H9 (cell line): ENCODE measurements around the gene MAP3K20. TPM values are rescaled to one million over a fixed set of nuclear protein-coding genes. Genes with fewer than 3 reads are reported as not detected.

ENCODE experiments used
- DNase-seq: peaks from one replicate; pipeline ENCODE4 v3.0.0-alpha.2; 2017
- H2AFZ ChIP-seq: one replicate; pipeline ENCODE4 v1.6.1; 2013; ENCODE audit warnings: mild to moderate bottlenecking, low read length, control low read depth, moderate library complexity
- H2AK5ac ChIP-seq: 2 replicates; pipeline ENCODE4 v1.6.1; 2013; ENCODE audit warnings: low read length, control low read depth, mixed read lengths; ENCODE audit not compliant: insufficient read length
- H2BK120ac ChIP-seq: one replicate; pipeline ENCODE4 v1.6.1; 2013; ENCODE audit warnings: low read depth, mild to moderate bottlenecking, low read length, control low read depth, inconsistent platforms; ENCODE audit not compliant: poor library complexity, severe bottlenecking
- H2BK12ac ChIP-seq: 2 replicates; pipeline ENCODE4 v1.6.1; 2013; ENCODE audit warnings: low read length, control low read depth, mixed read lengths, low read depth; ENCODE audit not compliant: insufficient read length
- H2BK15ac ChIP-seq: 2 replicates; pipeline ENCODE4 v1.6.1; 2013; ENCODE audit warnings: low read depth, low read length, control low read depth
- H2BK20ac ChIP-seq: one replicate; pipeline ENCODE4 v1.6.1; 2013; ENCODE audit warnings: low read depth, mild to moderate bottlenecking, low read length, control low read depth, inconsistent platforms; ENCODE audit not compliant: poor library complexity, severe bottlenecking
- H2BK5ac ChIP-seq: 2 replicates; pipeline ENCODE4 v1.6.1; 2013; ENCODE audit warnings: low read length, control low read depth, mixed read lengths; ENCODE audit not compliant: insufficient read length
- H3K14ac ChIP-seq: 2 replicates; pipeline ENCODE4 v1.6.1; 2013; ENCODE audit warnings: low read length, control low read depth; ENCODE audit not compliant: insufficient read depth
- H3K18ac ChIP-seq: 2 replicates; pipeline ENCODE4 v1.6.1; 2013; ENCODE audit warnings: low read depth, mild to moderate bottlenecking, mixed read lengths, low read length, control low read depth; ENCODE audit not compliant: insufficient read length
- H3K23ac ChIP-seq: 2 replicates; pipeline ENCODE4 v1.6.1; 2013; ENCODE audit warnings: low read length, control low read depth, mixed read lengths, low read depth; ENCODE audit not compliant: insufficient read length
- H3K23me2 ChIP-seq: 2 replicates; pipeline ENCODE4 v1.6.1; 2013; ENCODE audit warnings: low read depth, mild to moderate bottlenecking, mixed read lengths, low read length, control low read depth; ENCODE audit not compliant: insufficient read length, poor library complexity, severe bottlenecking
- H3K27ac ChIP-seq: 2 replicates; pipeline ENCODE4 v1.5.1; 2013; ENCODE audit warnings: low read length, control low read depth, mixed read lengths, low read depth; ENCODE audit not compliant: insufficient read length
- H3K27me3 ChIP-seq: 2 replicates; pipeline ENCODE4 v1.6.1; 2013; ENCODE audit warnings: low read length, control low read depth, inconsistent platforms; ENCODE audit not compliant: insufficient read depth
- H3K4ac ChIP-seq: 2 replicates; pipeline ENCODE4 v1.6.1; 2013; ENCODE audit warnings: low read depth, mild to moderate bottlenecking, control low read depth, inconsistent platforms, low read length, moderate library complexity
- H3K4me1 ChIP-seq: 2 replicates; pipeline ENCODE4 v1.6.1; 2013; ENCODE audit warnings: low read length, control low read depth, inconsistent platforms; ENCODE audit not compliant: insufficient read depth
- H3K4me2 ChIP-seq: 2 replicates; pipeline ENCODE4 v1.6.1; 2013; ENCODE audit warnings: low read length, control low read depth, mixed read lengths; ENCODE audit not compliant: insufficient read length, insufficient read depth
- H3K56ac ChIP-seq: 2 replicates; pipeline ENCODE4 v1.6.1; 2013; ENCODE audit warnings: low read depth, mild to moderate bottlenecking, mixed read lengths, low read length, control low read depth; ENCODE audit not compliant: insufficient read length
- H3K79me1 ChIP-seq: 2 replicates; pipeline ENCODE4 v1.6.1; 2013; ENCODE audit warnings: low read depth, mild to moderate bottlenecking, moderate library complexity, low read length, control low read depth, inconsistent platforms; ENCODE audit not compliant: insufficient read depth, poor library complexity, severe bottlenecking
- H3K79me2 ChIP-seq: 2 replicates; pipeline ENCODE4 v1.6.1; 2013; ENCODE audit warnings: low read length, control low read depth, inconsistent platforms; ENCODE audit not compliant: insufficient read depth
- H3K9ac ChIP-seq: 2 replicates; pipeline ENCODE4 v1.6.1; 2013; ENCODE audit warnings: low read length, control low read depth, mixed read lengths; ENCODE audit not compliant: insufficient read length; ENCODE audit errors: extremely low read depth
- H3K9me3 ChIP-seq: one replicate; pipeline ENCODE4 v1.6.1; 2013; ENCODE audit warnings: low read depth, low read length, inconsistent platforms; ENCODE audit not compliant: control insufficient read depth
- H3T11ph ChIP-seq: one replicate; pipeline ENCODE4 v1.6.1; 2013; ENCODE audit warnings: mild to moderate bottlenecking, low read length, control low read depth, inconsistent platforms
- H4K20me1 ChIP-seq: one replicate; pipeline ENCODE4 v1.6.1; 2013; ENCODE audit not compliant: control insufficient read depth, insufficient read length, insufficient read depth
- H4K5ac ChIP-seq: 2 replicates; pipeline ENCODE4 v1.6.1; 2013; ENCODE audit warnings: low read depth, mild to moderate bottlenecking, mixed read lengths, low read length, control low read depth; ENCODE audit not compliant: insufficient read length
- H4K8ac ChIP-seq: replicated peaks from 2 replicates; pipeline ENCODE4 v1.6.1; 2013; ENCODE audit warnings: low read length, control low read depth, mixed read lengths, low read depth; ENCODE audit not compliant: insufficient read length
- H4K91ac ChIP-seq: 2 replicates; pipeline ENCODE4 v1.6.1; 2013; ENCODE audit warnings: low read depth, mild to moderate bottlenecking, moderate library complexity, mixed read lengths, low read length, control low read depth; ENCODE audit not compliant: insufficient read length
- H3K27ac Mint-ChIP-seq, 3 experiments: 2 replicates in 2 of 3; 3 replicates in 1 of 3; pipeline ENCODE4 v1.8.0; 2020 to 2021; ENCODE audit warnings: mixed read lengths in 3 of 3, mild to moderate bottlenecking in 1 of 3, moderate library complexity in 1 of 3
- H3K27me3 Mint-ChIP-seq: 2 replicates; pipeline ENCODE4 v1.8.0; 2021; ENCODE audit warnings: low read depth, mild to moderate bottlenecking, moderate library complexity, mixed read lengths
- H3K36me3 Mint-ChIP-seq, 3 experiments: 2 replicates in 2 of 3; 3 replicates in 1 of 3; pipeline ENCODE4 v1.8.0; 2020 to 2021; ENCODE audit warnings: low read depth in 3 of 3, mixed read lengths in 3 of 3; ENCODE audit not compliant: insufficient read depth in 1 of 3
- H3K4me1 Mint-ChIP-seq, 2 experiments: 2 replicates each; pipeline ENCODE4 v1.8.0; 2020; ENCODE audit warnings: mixed read lengths in 2 of 2
- H3K4me3 Mint-ChIP-seq, 2 experiments: 2 replicates in 1 of 2; 3 replicates in 1 of 2; pipeline ENCODE4 v1.8.0; 2020 to 2021; ENCODE audit warnings: mild to moderate bottlenecking in 2 of 2, mixed read lengths in 2 of 2, moderate library complexity in 1 of 2
- H3K9me3 Mint-ChIP-seq, 2 experiments: 2 replicates in 1 of 2; 3 replicates in 1 of 2; pipeline ENCODE4 v1.8.0; 2020; ENCODE audit warnings: mild to moderate bottlenecking in 2 of 2, mixed read lengths in 2 of 2, moderate library complexity in 1 of 2
- WGBS: extraction: QIAGEN DNeasy Blood & Tissue Kit; methylation state at CpG from one replicate; pipeline ENCODE4 v1.1.7; 2013; ENCODE audit warnings: missing lambda C conversion rate, low lambda C conversion rate, mixed read lengths; ENCODE audit not compliant: insufficient read length; ENCODE audit errors: extremely low coverage; 5-methylcytosine and 5-hydroxymethylcytosine counted together
- total RNA-seq: library from RNA; stranded (reverse); gene quantifications from 2 replicates; pipeline ENCODE4 v1.2.1, GENCODE V29; 2021
- TF ChIP-seq, protein P1 (sequence below): fragments of 200-600 bp; sonication (generic); conservative IDR thresholded peaks from 3 replicates; pipeline ENCODE4 v1.8.0; 2021; ENCODE audit warnings: antibody characterized with exemption, mild to moderate bottlenecking

Gene MAP3K20
- total RNA-seq, 1 experiment from 2014 or later: 8.7 TPM

GRCh38 chr2:173048897-173049661, 26.6 kb upstream of the MAP3K20 start:
- H2BK5ac ChIP-seq: no peak overlapping the region
- no peak overlapping the region for H2BK120ac ChIP-seq
- H3K14ac ChIP-seq: no peak overlapping the region
- H3K56ac ChIP-seq: no peak overlapping the region
- H3K4me1 Mint-ChIP-seq: peaks cover 0 to 4% of the 10 kb centered on the region in 2 experiments; a peak in 1 of 4 replicates
- H3K23ac ChIP-seq: no peak overlapping the region
- no peak overlapping the region for H3K4me3 Mint-ChIP-seq
- no peak overlapping the region for H3K27ac ChIP-seq
- no peak overlapping the region for H2AK5ac ChIP-seq
- TF ChIP-seq, protein P1, sequence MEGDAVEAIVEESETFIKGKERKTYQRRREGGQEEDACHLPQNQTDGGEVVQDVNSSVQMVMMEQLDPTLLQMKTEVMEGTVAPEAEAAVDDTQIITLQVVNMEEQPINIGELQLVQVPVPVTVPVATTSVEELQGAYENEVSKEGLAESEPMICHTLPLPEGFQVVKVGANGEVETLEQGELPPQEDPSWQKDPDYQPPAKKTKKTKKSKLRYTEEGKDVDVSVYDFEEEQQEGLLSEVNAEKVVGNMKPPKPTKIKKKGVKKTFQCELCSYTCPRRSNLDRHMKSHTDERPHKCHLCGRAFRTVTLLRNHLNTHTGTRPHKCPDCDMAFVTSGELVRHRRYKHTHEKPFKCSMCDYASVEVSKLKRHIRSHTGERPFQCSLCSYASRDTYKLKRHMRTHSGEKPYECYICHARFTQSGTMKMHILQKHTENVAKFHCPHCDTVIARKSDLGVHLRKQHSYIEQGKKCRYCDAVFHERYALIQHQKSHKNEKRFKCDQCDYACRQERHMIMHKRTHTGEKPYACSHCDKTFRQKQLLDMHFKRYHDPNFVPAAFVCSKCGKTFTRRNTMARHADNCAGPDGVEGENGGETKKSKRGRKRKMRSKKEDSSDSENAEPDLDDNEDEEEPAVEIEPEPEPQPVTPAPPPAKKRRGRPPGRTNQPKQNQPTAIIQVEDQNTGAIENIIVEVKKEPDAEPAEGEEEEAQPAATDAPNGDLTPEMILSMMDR: no peak
- no peak overlapping the region for H2BK20ac ChIP-seq
- no peak overlapping the region for H3K4me2 ChIP-seq
- no peaks in the 10 kb centered on the region for H3K9me3 ChIP-seq
- DNase-seq: no peak
- H3K9ac ChIP-seq: no peak overlapping the region
- H3K79me1 ChIP-seq: no peaks in the 10 kb centered on the region
- H3K27me3 ChIP-seq: no peaks in the 10 kb centered on the region
- no peak overlapping the region for H2BK15ac ChIP-seq
- no peaks in the 10 kb centered on the region for H3K9me3 Mint-ChIP-seq
- H4K91ac ChIP-seq: no peak overlapping the region
- no peak overlapping the region for H3K4ac ChIP-seq
- H3K36me3 Mint-ChIP-seq: no peaks in the 10 kb centered on the region
- no peak overlapping the region for H4K5ac ChIP-seq
- WGBS: no CpG with 5 or more reads among the region's 4 CpGs
- H3K27ac Mint-ChIP-seq: no peak overlapping the region
- H3K4me1 ChIP-seq: no peaks in the 10 kb centered on the region
- H3K27me3 Mint-ChIP-seq: no peaks in the 10 kb centered on the region
- no peaks in the 10 kb centered on the region for H3K79me2 ChIP-seq
- no peak overlapping the region for H2AFZ ChIP-seq
- no peak overlapping the region for H3T11ph ChIP-seq
- no peak overlapping the region for H3K18ac ChIP-seq
- no peak overlapping the region for H2BK12ac ChIP-seq
- H3K23me2 ChIP-seq: no peaks in the 10 kb centered on the region
- no peaks in the 10 kb centered on the region for H4K20me1 ChIP-seq
- H4K8ac ChIP-seq: no peak overlapping the region
